ENCODE measurements around the gene MBD3L5. TPM values are rescaled to one million over a fixed set of nuclear protein-coding genes. Genes with fewer than 3 reads are reported as not detected.

The MBD3L5 gene
- total RNA-seq, 1 experiment from 2014 or later, result not detected

DNA sequence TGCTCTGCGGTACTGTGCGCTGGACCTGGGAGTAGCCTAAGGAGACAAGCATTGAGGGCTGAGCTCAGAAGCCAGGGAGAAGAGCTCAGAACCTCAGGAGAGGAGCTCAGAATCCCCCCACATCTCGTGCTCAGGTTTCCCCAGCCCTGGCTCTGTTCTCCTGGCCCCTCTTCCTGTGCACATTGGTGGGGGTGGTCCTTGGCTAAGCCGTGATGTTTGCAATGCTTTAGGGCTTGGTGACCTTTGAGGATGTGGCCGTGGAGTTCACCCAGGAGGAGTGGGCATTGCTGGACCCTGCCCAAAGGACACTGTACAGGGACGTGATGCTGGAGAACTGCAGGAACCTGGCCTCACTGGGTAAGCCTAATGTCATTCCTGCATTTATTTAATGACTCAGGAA, 45.8 kb downstream of the MBD3L5 start:
- Histone ChIP-seq H3K9ac (ENCODE audit: extremely low read depth, insufficient read length, low read length) (no peak overlapping the region), H3K23me2 (ENCODE audit: insufficient read length, low read depth, low read length, poor library complexity, severe bottlenecking) (no peaks in the 10 kb centered on the region), H2AK5ac (ENCODE audit: insufficient read length, low read length) (no peak overlapping the region), H3K79me2 (ENCODE audit: insufficient read depth, low read length) (no peaks in the 10 kb centered on the region), H3K9me3 (ENCODE audit: control insufficient read depth, low read depth, low read length) (peaks cover 45% of the 10 kb centered on the region), H3K4me1 (ENCODE audit: insufficient read depth, low read length) (no peaks in the 10 kb centered on the region), H4K91ac (ENCODE audit: insufficient read length, low read depth, low read length) (no peak overlapping the region), H3K14ac (ENCODE audit: insufficient read depth, low read length) (no peak overlapping the region), H2BK15ac (ENCODE audit: low read depth, low read length) (no peak overlapping the region), H2AFZ (ENCODE audit: low read length) (no peak overlapping the region), H3K4me2 (ENCODE audit: insufficient read depth, insufficient read length, low read length) (no peak overlapping the region), H3K27me3 (ENCODE audit: insufficient read depth, low read length) (no peaks in the 10 kb centered on the region), H4K20me1 (ENCODE audit: control insufficient read depth, insufficient read depth, insufficient read length) (no peaks in the 10 kb centered on the region), H3K18ac (ENCODE audit: insufficient read length, low read depth, low read length) (no peak overlapping the region), H4K5ac (ENCODE audit: insufficient read length, low read depth, low read length) (no peak overlapping the region), H2BK12ac (ENCODE audit: insufficient read length, low read depth, low read length) (no peak overlapping the region), H3K23ac (ENCODE audit: insufficient read length, low read depth, low read length) (no peak overlapping the region), H3T11ph (ENCODE audit: low read length) (no peak overlapping the region), H2BK5ac (ENCODE audit: insufficient read length, low read length) (no peak overlapping the region), H2BK20ac (ENCODE audit: low read depth, low read length, poor library complexity, severe bottlenecking) (no peak overlapping the region), H4K8ac (replicated peaks; ENCODE audit: insufficient read length, low read depth, low read length) (no peak overlapping the region), H3K27ac (ENCODE audit: insufficient read length, low read depth, low read length) (no peak overlapping the region), H3K4ac (ENCODE audit: low read depth, low read length) (no peak overlapping the region), H3K79me1 (ENCODE audit: insufficient read depth, low read depth, low read length, poor library complexity, severe bottlenecking) (no peaks in the 10 kb centered on the region), H2BK120ac (ENCODE audit: low read depth, low read length, poor library complexity, severe bottlenecking) (no peak overlapping the region), H3K56ac (ENCODE audit: insufficient read length, low read depth, low read length) (no peak overlapping the region)
- Mint-ChIP-seq H3K9me3 (peaks cover 46 to 59% of the 10 kb centered on the region in 2 experiments), H3K27me3 (ENCODE audit: low read depth) (no peaks in the 10 kb centered on the region; the same call in 1 of the 2 replicates), H3K27ac (no peak overlapping the region), H3K4me3 (no peak overlapping the region), H3K4me1 (no peaks in the 10 kb centered on the region), H3K36me3 (ENCODE audit: insufficient read depth in 1 of 3, low read depth in 3 of 3) (peaks cover 88 to 92% (median 89%) of the 10 kb centered on the region in 3 experiments)
- TF ChIP-seq, protein P1, sequence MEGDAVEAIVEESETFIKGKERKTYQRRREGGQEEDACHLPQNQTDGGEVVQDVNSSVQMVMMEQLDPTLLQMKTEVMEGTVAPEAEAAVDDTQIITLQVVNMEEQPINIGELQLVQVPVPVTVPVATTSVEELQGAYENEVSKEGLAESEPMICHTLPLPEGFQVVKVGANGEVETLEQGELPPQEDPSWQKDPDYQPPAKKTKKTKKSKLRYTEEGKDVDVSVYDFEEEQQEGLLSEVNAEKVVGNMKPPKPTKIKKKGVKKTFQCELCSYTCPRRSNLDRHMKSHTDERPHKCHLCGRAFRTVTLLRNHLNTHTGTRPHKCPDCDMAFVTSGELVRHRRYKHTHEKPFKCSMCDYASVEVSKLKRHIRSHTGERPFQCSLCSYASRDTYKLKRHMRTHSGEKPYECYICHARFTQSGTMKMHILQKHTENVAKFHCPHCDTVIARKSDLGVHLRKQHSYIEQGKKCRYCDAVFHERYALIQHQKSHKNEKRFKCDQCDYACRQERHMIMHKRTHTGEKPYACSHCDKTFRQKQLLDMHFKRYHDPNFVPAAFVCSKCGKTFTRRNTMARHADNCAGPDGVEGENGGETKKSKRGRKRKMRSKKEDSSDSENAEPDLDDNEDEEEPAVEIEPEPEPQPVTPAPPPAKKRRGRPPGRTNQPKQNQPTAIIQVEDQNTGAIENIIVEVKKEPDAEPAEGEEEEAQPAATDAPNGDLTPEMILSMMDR (conservative IDR thresholded peaks at IDR 0.05), result no peak
- WGBS (ENCODE audit: extremely low coverage, insufficient read length, low lambda C conversion rate), result no CpG with 5 or more reads among the region's 6 CpGs
- no peak for DNase-seq

Measured in H9 (cell line).